Measurements from ENCODE around the gene PAH.

DNA sequence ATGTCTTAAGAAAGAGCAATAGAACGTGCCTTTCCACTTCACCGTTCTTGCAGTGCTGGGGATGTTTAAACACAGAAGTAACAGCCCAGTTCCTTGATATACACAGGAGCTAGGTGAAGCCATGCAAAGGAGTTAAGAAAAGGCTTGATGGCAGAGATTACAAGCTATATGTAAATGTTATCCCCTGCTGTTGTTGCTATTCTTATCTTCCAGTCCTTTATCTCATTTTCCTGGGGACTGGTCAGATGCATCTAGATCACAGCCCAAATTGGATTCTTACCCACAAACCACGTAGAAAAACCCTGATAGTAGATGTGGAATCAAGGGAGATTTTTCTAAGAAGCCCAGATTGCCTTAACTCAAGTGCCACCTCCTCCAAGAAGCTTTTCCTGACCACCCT, 45.9 kb upstream of the PAH start:
- no peak for TF ChIP-seq POLR2A (IDR thresholded peaks at IDR 0.05)
- TF ChIP-seq, protein P1, sequence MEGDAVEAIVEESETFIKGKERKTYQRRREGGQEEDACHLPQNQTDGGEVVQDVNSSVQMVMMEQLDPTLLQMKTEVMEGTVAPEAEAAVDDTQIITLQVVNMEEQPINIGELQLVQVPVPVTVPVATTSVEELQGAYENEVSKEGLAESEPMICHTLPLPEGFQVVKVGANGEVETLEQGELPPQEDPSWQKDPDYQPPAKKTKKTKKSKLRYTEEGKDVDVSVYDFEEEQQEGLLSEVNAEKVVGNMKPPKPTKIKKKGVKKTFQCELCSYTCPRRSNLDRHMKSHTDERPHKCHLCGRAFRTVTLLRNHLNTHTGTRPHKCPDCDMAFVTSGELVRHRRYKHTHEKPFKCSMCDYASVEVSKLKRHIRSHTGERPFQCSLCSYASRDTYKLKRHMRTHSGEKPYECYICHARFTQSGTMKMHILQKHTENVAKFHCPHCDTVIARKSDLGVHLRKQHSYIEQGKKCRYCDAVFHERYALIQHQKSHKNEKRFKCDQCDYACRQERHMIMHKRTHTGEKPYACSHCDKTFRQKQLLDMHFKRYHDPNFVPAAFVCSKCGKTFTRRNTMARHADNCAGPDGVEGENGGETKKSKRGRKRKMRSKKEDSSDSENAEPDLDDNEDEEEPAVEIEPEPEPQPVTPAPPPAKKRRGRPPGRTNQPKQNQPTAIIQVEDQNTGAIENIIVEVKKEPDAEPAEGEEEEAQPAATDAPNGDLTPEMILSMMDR (IDR thresholded peaks at IDR 0.05), result no peak
- no peak for TF ChIP-seq EP300 (IDR thresholded peaks at IDR 0.05)
